DLD1 (cell line): Measurements from ENCODE around the gene MKI67.

Experiments used
- in situ Hi-C: cut with HindIII; loops from 2 replicates; pipeline ENCODE4 v1.10.0; 2017; ENCODE audit warnings: low sequenced_read_pairs

Gene MKI67

DNA sequence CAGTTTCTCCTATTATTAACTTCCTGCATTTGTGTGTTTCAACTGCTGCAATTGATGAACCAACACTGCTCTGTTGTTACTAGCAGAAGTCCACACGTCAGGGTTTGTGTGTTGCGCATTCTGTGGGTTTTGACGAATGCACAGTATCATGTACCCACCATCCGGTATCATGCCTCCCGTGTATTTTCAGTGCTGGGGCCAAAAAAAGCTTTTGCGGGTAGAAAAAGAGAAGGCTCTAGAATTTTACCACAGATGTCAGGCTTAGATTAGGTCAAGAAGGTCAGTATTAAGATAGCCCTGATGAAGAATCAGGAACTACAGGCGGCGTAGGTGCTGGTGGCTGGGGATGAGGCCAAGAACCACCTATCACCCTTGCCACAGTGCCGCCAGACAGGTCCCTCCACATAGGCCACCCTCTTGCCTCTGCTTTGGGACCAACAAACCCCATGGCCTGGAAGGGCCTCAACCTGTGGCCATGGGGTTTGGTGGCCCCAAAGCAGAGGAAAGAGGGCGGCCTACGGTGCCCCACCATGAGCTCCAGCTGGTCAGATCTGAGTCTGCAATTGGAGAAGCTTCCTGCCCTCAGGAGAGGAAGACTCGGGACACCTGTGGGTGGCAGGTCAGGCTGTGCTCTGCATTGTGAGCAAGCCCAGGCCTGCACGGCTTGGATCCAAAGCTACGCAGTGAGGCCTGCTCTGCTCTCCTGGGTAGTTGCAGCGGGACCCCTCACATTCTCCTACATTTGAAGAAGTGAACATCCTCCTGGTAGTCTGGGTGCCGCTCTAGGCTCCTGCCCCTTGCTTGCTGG lies 71.9 kb downstream of the MKI67 start:
- in situ Hi-C loops, result no loop called here

DNA sequence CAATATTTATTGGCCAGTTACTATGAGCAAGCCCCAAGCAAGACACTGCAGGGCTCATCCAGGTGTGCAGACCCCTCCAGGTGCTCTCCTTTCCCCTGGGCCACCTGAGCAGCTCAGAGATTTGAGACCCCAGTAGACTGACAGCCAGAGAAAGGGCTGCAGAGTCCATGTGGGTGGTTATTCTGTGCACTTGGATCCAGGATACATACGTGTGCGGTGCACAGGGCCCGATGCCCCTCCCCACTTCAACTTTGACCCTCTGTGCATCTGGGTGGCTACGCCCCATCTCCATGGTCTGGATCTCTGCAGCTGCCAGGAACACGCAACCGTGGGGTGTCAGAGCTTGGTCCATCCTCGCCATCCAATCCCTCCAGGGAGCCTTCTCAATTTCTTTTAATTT lies 72.9 kb downstream of the MKI67 start:
- in situ Hi-C loops, result no loop called here

DNA sequence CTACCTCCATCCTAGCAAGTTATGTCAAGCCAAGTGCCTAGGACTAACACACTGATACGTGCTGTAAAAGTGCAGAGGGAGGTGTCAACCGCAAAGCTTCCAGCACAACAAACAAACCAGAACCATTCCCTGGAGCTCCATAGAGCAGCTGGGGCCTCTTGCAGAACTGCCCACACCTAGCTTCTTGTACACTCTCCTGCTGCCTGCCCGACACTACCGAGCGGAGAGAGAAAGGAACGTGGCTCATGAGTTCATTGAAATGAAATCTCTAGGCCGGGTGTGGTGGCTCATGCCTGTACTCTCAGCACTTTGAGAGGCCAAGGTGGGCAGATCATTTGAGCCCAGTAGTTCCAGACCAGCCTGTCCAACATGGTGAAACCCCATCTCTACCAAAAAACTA lies 73.5 kb downstream of the MKI67 start:
- in situ Hi-C loops, result no loop called here

DNA sequence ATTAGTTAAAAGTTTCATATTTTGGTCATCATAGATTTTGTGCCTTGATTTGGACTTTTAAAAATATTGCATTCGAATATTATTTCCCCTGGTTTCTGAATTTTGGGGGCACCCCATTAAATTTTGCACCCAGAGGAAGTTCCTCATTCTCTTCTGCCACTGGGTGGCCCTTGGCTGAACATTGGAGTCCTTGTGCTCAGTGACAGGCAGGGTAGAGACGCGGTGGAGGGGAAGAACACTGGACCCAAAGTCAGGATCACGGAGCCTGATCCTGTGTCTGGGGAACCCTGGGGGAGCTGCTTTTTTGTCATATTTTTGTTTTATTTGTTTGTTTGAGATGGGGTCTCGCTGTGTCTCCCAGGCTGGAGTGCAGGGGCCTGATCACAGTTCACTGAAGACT lies 74.7 kb downstream of the MKI67 start:
- in situ Hi-C loops, result no loop called here

DNA sequence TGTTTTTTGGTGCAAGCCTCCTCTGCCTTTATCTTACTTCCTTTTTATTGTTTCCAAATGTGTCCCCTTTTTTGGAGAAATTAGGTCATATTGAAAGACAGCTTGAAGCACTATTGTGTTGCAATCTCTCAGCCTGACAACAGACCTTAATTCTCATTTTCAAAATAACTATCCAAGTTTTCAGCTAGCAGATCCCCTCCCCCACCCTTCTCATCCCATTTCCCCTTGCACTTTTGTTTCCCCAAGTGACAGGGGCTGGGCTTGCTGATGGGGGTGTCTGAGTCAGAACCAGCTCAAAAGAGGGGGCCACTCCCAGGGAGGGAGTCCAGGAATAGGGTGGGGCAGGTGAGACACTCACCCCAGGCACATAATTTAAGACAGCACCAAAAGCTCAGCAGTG lies 75.3 kb downstream of the MKI67 start:
- in situ Hi-C loops, result no loop called here

GRCh38 chr10:128050121-128050516 lies 76.1 kb downstream of the MKI67 start:
- in situ Hi-C loops, result no loop called here

GRCh38 chr10:128049226-128050120 lies 76.8 kb downstream of the MKI67 start:
- in situ Hi-C loops, result no loop called here

DNA sequence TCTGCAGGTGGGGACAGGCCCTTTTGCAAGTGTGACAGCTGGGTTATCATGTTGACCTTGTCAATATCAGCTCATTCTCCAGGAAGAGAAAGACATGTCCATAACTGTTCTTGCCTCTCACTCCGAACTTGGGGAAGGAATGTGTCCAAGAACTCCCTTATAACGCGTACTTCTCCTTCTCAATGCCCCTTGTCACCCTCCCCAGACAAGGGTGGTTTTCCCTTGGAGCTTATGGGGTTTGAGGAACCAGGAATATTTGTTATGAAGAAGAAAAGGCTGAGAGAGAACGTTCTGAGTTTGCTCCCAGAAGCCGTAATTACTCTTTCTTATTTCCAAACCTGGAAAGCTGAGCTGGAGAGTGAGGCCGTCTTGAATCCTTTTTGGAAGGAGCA lies 77.4 kb downstream of the MKI67 start:
- in situ Hi-C loops, result no loop called here

- in situ Hi-C loops, result no loop called here
These were observed 78.0 kb downstream of the MKI67 start for GRCh38 chr10:128047991-128048818.

DNA sequence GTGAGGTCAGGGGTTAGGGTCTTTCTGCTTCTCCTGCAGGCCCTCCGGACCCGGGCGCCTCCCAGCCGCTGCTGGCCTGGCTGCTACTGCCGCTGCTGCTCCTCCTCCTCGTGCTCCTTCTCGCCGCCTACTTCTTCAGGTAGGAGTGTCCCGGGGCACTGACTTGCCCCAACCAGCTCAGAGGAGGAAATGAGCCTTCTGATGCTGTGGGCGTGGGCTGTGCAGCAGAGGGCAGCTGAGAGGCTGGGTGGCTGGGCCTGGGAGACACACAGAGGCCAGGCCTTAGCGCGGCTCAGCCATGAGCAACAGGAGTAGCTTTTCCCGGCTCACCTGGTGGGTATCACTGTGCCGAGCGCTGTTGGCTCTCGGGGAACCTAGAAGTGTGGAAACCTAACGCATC lies 78.9 kb downstream of the MKI67 start:
- in situ Hi-C loops, result no loop called here

GRCh38 chr10:128046953-128047290 lies 79.3 kb downstream of the MKI67 start:
- in situ Hi-C loops, result no loop called here
